HT-29 (cell line): ENCODE results near the gene MLST8. TPM values are rescaled to one million over a fixed set of nuclear protein-coding genes. Genes with fewer than 3 reads are reported as not detected.

ENCODE experiments used
- DNase-seq: peaks from one replicate; pipeline ENCODE4 v3.0.0-alpha.2; 2015; ENCODE audit warnings: low spot score
- total RNA-seq: library from RNA; depleted of rRNA; stranded (reverse); fragments of >200 nt; shearing (Covaris generic); gene quantifications from 2 replicates; pipeline ENCODE4 v1.2.3, GENCODE V29; 2014

MLST8 gene
- total RNA-seq, 1 experiment from 2014 or later, result 98.9 TPM

- no peak for DNase-seq
These were observed 31.9 kb upstream of the MLST8 start for GRCh38 chr16:2173366-2173765.

GRCh38 chr16:2173916-2174315 lies 31.3 kb upstream of the MLST8 start:
- DNase-seq, result no peak

DNA sequence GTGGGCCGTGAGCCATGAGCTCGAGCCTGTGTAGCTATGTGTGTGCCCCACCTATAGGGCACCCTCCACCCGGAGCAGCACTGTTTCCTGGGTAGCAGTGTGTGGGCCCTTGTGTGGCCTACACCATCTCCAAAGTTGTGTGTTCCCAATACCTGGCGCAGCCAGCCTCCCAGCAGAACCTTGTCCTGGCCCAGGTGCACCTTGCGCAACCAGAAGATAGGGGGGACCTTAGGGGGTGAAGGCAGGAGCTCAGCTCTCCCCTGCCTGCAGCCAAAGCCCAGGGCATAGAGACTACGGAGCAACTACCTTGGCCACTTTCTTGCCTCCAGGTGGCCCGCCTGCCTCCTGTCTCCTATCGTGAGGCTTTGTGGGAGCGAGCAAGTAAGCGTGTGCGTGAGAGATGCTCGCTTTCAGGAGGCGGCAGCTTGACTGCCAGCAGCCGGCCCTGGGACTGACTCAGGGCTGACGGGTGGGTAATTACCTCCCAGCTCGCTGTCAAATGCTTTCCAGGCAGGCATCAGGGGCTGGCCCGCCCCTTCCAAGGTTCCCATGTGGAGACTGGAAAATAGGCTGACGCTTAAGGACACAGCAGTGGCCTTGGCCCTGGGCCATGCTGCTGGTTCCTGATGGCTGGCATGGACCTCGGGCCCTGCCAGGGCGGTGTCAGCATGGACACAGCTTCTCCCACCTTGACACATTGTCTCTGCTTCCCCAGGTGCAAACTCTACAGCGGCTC lies 30.7 kb upstream of the MLST8 start:
- DNase-seq, result no peak

GRCh38 chr16:2175454-2175853 lies 29.8 kb upstream of the MLST8 start:
- DNase-seq, result no peak

GRCh38 chr16:2176047-2176446 lies 29.2 kb upstream of the MLST8 start:
- no peak for DNase-seq

GRCh38 chr16:2177101-2177500 lies 28.2 kb upstream of the MLST8 start:
- no peak for DNase-seq

DNA sequence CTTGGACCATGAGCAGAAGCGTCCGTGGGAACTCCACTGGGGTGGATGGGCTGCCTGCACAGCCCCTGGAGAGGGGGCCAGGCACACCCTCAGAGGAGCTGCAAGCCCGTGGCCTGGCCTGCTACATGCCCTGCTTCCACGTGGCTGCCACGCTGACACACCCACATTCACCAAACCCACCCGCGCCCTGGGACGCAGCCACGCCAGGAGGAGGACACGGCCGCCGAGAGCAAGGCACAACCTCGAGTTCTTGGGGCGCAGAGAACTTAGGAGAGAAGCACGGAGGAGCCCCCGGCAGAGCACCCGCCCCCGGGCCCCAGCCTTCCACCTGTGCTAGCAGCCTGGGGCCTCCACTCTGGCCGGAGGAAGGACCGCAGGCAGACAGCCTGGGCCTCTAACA lies 27.7 kb upstream of the MLST8 start:
- no peak for DNase-seq

GRCh38 chr16:2178321-2179106 lies 26.7 kb upstream of the MLST8 start:
- no peak for DNase-seq

- DNase-seq, result no peak
These were observed 26.1 kb upstream of the MLST8 start for GRCh38 chr16:2179107-2179501.

DNA sequence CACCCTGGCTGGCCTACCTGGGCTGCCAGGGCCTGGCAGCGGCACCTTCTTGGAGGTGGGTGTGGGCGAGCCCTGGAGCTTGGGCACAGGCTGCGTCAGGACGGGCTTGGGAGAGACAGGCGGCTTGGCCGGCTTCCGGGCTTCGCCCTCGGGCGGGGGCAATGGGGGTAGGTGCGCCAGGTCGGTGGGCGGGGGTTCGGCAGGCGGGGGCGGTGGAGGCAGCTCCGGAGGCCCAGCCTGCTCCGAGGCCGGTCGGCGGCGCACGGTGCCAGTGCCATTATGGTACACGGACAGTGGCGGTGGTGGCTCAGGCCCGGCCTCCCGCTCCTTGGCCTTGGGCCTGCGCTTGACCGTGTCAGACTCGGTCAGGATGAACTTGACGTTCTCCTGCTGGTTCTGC lies 25.7 kb upstream of the MLST8 start:
- DNase-seq, result no peak

DNA sequence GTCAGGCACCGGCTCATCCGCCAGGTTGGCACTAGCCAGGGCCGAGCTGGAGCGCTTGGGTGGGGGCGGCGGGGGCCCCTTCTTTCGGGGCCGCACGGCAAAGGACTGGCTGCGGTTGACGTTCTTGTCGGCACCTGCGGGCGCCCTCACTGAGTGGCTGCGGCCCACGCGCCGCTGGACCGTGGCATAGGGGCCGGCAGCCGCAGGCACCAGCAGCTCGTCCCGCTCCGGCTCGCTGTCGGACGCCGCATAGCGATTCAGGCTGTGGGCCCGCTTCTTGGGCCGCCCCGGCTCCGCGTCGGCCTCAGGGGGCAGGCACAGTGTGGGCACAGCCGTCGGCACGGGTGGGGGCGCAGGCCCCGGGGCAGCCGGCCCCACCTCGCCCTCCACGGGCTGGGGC lies 24.8 kb upstream of the MLST8 start:
- DNase-seq, result no peak

DNA sequence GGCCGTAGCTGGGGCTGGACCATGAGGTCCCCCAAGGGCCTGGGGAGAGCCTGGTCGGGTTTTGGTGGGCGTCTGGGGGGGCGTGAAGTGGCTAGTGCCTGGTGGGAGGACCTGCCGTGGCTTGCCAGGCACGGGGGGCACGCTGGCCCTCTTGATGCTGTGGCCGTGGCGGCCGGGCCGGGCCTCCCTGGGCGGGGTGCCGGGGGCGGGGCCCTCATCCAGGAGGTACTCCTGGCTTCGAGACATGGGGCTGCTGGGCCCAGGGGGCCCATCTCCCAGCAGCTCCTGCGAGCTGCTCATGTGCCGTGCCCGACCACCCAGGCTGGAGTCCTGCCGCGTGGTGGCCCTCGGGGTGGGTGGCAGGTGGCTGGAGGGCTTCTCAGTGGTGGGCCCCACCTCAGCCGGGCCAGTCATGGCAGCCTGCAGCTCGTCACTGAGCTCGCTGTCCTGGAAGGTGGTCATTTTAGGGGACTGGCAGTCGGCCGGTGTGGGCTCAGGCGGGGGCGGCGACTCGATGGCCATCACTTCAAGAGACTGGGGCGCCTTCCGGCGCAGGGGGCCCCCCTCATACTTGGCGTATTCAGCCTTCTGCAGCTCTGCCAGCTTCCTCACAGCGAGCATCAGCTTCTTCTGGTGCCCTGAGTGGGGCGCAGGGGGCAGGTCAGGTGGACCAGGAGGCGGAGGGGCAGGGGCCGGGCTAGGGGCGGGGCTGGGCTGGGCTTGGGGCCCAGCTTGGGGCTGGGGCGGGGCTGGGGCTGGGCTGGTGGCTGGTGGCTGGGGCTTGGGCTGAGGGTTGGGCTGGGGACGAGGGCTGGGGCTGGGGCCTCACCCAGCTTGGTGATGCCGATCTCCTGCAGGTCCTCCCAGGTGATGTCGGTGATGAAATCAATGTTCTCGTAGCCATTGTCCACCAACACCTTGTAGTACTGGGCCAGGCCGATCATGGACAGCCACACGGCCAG lies 24.0 kb upstream of the MLST8 start:
- DNase-seq, result no peak

GRCh38 chr16:2181952-2182351 lies 23.3 kb upstream of the MLST8 start:
- no peak for DNase-seq

DNA sequence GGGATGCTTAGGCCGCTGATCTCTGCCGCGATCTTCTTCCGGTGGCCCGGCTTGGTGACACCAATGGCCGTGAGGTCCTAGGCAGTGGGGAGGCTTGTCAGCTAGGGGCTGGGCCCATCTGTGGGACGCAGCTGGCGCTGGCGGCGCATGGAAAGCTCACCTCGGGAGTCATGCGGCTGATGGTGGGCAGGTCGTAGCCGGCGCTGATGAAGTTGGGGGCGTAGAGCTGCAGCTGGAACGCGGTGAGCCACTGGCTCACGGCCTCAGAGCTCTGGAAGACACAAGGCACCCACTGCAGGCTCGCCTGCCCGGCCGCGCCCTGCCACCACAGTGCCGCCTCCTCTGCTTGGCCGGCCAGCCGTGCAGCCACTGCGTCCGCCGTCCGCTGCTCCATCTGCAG lies 21.6 kb upstream of the MLST8 start:
- DNase-seq, result no peak

DNA sequence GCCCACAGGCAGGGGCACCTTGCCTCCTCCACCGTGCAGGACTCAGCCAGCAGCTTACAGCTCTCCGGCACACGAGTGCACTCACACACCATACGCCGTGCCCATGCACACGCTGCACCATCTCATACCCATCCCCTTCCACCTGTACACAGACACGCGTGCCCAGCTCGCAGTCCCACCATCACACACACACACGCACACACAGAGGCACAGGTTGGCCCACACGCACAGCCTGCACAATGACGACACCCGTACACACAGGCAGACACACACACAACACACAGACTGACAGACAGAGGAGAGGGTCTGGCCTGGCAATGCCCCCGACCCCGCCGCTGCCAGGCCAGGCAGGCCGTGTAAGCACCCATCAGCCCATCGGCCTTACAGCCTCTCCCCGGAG lies 20.9 kb upstream of the MLST8 start:
- no peak for DNase-seq

DNA sequence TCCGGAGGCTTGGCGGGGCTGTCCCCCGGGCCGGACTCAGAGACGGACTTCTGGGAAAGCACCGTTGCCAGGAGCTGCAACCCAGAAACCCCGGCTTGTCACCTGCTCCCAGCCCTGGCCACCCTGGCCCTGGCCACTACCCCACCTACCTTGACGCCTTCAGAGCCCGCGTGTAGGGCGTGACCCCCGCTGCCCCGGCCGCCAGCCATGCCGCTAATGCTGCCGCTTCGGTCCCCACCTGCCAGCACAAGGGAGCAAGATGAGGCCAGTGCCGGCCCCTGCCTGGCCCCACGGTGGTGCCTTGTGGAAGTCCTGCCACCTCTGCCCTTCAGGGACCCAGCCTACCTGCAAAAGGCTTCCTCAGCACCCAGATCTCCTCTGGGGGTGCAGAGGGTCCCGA lies 20.3 kb upstream of the MLST8 start:
- no peak for DNase-seq

- DNase-seq, result no peak
These were observed 19.2 kb upstream of the MLST8 start for GRCh38 chr16:2186064-2186463.

DNA sequence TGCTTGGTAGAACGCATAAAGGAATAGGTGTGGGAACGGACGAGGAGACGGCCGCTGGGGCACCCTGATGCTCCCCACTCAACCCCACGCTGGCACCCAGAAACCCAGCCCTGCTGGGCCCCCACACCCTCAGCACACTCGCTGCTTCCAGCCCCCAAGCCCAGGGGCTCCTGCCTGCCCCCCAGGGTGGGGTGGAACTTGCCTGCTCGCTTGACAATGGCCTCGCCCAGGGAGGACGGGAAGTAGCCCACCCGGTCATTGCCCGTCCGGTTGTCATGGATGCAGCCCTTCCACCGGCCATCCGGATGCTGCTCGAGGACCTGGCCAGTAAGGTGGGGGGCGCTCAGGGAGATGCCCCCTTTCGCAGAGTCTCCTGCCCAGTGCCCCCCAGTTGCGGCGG lies 18.7 kb upstream of the MLST8 start:
- DNase-seq, result no peak

- DNase-seq, result no peak
These were observed 18.0 kb upstream of the MLST8 start for GRCh38 chr16:2187212-2187611.

GRCh38 chr16:2188395-2188794 lies 16.9 kb upstream of the MLST8 start:
- no peak for DNase-seq

GRCh38 chr16:2189252-2189893 lies 15.9 kb upstream of the MLST8 start:
- DNase-seq, result no peak
